ENCODE measurements around the gene GDF7.

DNA sequence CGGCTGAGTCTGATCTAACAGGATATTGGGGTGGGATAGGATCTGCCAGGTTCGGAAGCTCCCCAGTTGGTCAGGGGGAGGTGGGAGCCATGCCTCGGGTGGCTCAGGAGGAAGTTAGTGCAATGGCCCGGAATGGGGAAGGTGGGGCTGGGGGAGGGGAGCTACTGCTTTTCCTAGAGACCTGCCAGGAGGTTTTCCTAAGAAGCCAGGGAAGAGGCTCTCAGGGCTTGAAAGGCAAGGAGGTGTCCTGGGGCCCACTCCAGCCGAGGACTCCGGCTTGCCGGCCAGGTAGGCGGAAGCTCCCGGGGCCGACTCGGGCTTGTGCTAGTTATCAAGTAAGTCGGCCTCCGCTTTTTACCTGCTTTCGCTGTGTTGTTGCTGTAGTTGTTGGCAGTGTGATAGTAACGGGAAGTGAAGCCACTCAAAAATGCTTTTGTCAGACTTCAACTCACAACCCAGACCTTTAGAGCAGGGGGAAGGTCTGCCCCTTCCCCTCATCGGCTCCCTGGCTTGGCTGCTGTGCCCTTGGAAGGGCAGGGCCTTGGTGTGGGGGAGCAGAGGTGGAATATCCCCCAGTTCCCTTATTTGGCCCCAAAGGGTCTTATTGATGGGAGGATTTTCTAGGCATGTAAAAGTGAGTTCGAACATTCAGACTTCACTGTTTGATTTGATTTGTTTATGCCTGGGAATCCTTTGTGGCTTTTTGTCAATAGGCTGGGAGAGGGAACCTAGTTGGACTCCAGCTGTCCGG is 5.4 kb downstream of the GDF7 start:
- TF ChIP-seq, protein P1, sequence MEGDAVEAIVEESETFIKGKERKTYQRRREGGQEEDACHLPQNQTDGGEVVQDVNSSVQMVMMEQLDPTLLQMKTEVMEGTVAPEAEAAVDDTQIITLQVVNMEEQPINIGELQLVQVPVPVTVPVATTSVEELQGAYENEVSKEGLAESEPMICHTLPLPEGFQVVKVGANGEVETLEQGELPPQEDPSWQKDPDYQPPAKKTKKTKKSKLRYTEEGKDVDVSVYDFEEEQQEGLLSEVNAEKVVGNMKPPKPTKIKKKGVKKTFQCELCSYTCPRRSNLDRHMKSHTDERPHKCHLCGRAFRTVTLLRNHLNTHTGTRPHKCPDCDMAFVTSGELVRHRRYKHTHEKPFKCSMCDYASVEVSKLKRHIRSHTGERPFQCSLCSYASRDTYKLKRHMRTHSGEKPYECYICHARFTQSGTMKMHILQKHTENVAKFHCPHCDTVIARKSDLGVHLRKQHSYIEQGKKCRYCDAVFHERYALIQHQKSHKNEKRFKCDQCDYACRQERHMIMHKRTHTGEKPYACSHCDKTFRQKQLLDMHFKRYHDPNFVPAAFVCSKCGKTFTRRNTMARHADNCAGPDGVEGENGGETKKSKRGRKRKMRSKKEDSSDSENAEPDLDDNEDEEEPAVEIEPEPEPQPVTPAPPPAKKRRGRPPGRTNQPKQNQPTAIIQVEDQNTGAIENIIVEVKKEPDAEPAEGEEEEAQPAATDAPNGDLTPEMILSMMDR (IDR thresholded peaks at IDR 0.05 in 2 of 3, conservative IDR thresholded peaks at IDR 0.05 in 1 of 3; ENCODE audit: borderline replicate concordance in 1 of 3, insufficient read depth in 1 of 3, low read depth in 2 of 3, low read length in 2 of 3): no peak
- TF ChIP-seq, protein P2, sequence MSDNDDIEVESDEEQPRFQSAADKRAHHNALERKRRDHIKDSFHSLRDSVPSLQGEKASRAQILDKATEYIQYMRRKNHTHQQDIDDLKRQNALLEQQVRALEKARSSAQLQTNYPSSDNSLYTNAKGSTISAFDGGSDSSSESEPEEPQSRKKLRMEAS (IDR thresholded peaks at IDR 0.05): no peak
- TF ChIP-seq POLR2A (IDR thresholded peaks at IDR 0.05; ENCODE audit: borderline replicate concordance, extremely low read depth, insufficient read depth, insufficient read length) (no peak), RAD21 (IDR thresholded peaks at IDR 0.05; ENCODE audit: low read depth) (no peak), POLR2AphosphoS5 (IDR thresholded peaks at IDR 0.05; ENCODE audit: low read depth, low read length) (no peak), YY1 (IDR thresholded peaks at IDR 0.05; ENCODE audit: extremely low read depth, insufficient replicate concordance, low read depth, low read length) (no peak), ZNF274 (IDR thresholded peaks at IDR 0.05; ENCODE audit: low read depth, low read length) (no peak), JUND (IDR thresholded peaks at IDR 0.05) (no peak), ZFX (IDR thresholded peaks at IDR 0.05) (no peak), EZH2 (IDR thresholded peaks at IDR 0.05) (no peak), FOSL1 (IDR thresholded peaks at IDR 0.05; ENCODE audit: low read depth) (no peak), REST (IDR thresholded peaks at IDR 0.05; ENCODE audit: low read depth) (no peak), CEBPB (IDR thresholded peaks at IDR 0.05; ENCODE audit: low read depth) (no peak), SP1 (IDR thresholded peaks at IDR 0.05; ENCODE audit: low read depth) (no peak)
